ENCODE data around the gene PRPF6. TPM values are rescaled to one million over a fixed set of nuclear protein-coding genes. Genes with fewer than 3 reads are reported as not detected.
A peak's percentile ranks its signal among the peaks of the same experiment; 100 is the strongest.

The PRPF6 gene
- total and polyA plus RNA-seq, 2 of the 13 experiments (the other 11 are each of a cell fraction or from before 2014, with no cell fraction given) = 63.7 to 101 TPM

- TF ChIP-seq TFDP1 (CRISPR knock-in tag; IDR thresholded peaks at IDR 0.05; ENCODE audit: borderline replicate concordance) (no peak), ZNF550 (CRISPR knock-in tag; IDR thresholded peaks at IDR 0.05; ENCODE audit: borderline replicate concordance) (0 out of 2 replicates have a peak, but pooled peaks have one; percentile 42), JARID2 (CRISPR knock-in tag; IDR thresholded peaks at IDR 0.05; ENCODE audit: insufficient replicate concordance) (no peak), ZNF773 (CRISPR knock-in tag; IDR thresholded peaks at IDR 0.05; ENCODE audit: borderline replicate concordance) (no peak), SPEN (CRISPR knock-in tag; IDR thresholded peaks at IDR 0.05; ENCODE audit: low read depth) (no peak), SKI (IDR thresholded peaks at IDR 0.05; ENCODE audit: partially characterized antibody) (no peak), ZNF275 (CRISPR knock-in tag; IDR thresholded peaks at IDR 0.05; ENCODE audit: borderline replicate concordance) (no peak), FLYWCH1 (CRISPR knock-in tag; IDR thresholded peaks at IDR 0.05) (no peak), ZNF616 (CRISPR knock-in tag; IDR thresholded peaks at IDR 0.05; ENCODE audit: low read depth) (no peak), MIXL1 (CRISPR knock-in tag; IDR thresholded peaks at IDR 0.05) (no peak), STAG1 (CRISPR knock-in tag; IDR thresholded peaks at IDR 0.05) (no peak), FOXA1 (IDR thresholded peaks at IDR 0.05) (no peak), FOXA1 (CRISPR knock-in tag; IDR thresholded peaks at IDR 0.05) (0 out of 2 replicates have a peak, but pooled peaks have one; percentile 3), SKIL (CRISPR knock-in tag; IDR thresholded peaks at IDR 0.05; ENCODE audit: borderline replicate concordance) (no peak), ATF1 (CRISPR knock-in tag; IDR thresholded peaks at IDR 0.05) (no peak), PHF5A (CRISPR knock-in tag; IDR thresholded peaks at IDR 0.05; ENCODE audit: low read depth, unreplicated experiment) (no peak), TRIM22 (IDR thresholded peaks at IDR 0.05) (no peak), ZNF83 (CRISPR knock-in tag; IDR thresholded peaks at IDR 0.05; ENCODE audit: borderline replicate concordance) (no peak), CREB1 (IDR thresholded peaks at IDR 0.05) (no peak), CREB1 (CRISPR knock-in tag; IDR thresholded peaks at IDR 0.05) (no peak), ZNF557 (CRISPR knock-in tag; IDR thresholded peaks at IDR 0.05) (no peak), IRF2 (CRISPR knock-in tag; IDR thresholded peaks at IDR 0.05) (no peak), SNRNP70 (IDR thresholded peaks at IDR 0.05; ENCODE audit: low read depth, low read length) (no peak), ZBTB49 (CRISPR knock-in tag; IDR thresholded peaks at IDR 0.05; ENCODE audit: borderline replicate concordance) (no peak)
Measured at GRCh38 chr20:63957690-63958441, 23.1 kb upstream of the PRPF6 start (continued).

Measured in HepG2 (cell line).